ENCODE measurements around the gene ALDH7A1. TPM values are rescaled to one million over a fixed set of nuclear protein-coding genes. Genes with fewer than 3 reads are reported as not detected.

The ALDH7A1 gene
- total RNA-seq, 1 experiment from 2014 or later = 176 TPM

DNA sequence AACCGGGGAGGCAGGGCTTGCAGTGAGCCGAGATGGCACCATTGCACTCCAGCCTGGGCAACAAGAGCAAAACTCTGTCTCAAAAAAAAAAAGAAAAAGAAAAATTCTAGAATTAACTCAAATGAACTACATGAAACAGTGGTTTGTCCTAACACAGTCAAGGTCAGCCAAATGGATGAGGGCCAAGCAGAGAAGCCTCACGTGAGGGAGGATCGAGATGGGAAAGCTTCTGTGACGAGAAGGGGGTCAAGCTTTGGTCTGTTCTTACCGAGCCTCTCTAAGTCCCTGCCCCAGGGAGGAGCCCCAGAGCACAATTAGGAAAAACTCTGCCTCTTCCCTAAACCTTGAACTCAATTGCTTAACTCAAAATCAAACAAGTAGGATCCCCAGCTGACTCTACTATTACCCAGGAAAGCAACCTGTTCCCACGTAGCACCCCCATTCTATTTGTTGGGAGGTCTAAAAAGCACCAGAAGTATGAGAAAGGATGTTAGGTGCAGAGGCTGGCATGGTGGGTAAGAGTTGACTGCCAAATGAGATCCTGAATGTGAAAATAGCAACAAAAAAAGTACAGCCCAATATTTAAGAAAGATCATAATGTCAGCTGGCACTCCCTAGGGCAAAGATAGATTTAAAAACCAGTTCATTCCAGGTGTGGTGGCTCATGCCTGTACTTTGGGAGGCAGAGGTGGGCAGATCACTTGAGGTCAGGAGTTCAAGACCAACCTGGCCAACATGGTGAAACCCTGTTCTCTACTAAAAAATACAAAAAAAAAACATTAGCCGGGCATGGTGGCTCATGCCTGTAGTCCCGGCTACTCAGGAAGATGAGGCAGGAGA lies 7.2 kb downstream of the ALDH7A1 start:
- H3K4me3 Mint-ChIP-seq = no peak overlapping the region
- ATAC-seq (no peak), DNase-seq (ENCODE audit: low spot score) (no peak)
- H3K27me3 Mint-ChIP-seq (ENCODE audit: low read depth) = no peaks in the 10 kb centered on the region
- H3K36me3 Mint-ChIP-seq = peaks cover 75% of the 10 kb centered on the region
- no peak overlapping the region for H3K27ac Mint-ChIP-seq
- no peaks in the 10 kb centered on the region for H3K9me3 Mint-ChIP-seq
- TF ChIP-seq KAT7 (CRISPR knock-in tag; IDR thresholded peaks at IDR 0.05; ENCODE audit: borderline replicate concordance) (no peak), ZNF416 (CRISPR knock-in tag; IDR thresholded peaks at IDR 0.05) (no peak), JUN (CRISPR knock-in tag; IDR thresholded peaks at IDR 0.05) (no peak), ZNF138 (CRISPR knock-in tag; conservative IDR thresholded peaks at IDR 0.05) (no peak)
- TF ChIP-seq, protein P1, sequence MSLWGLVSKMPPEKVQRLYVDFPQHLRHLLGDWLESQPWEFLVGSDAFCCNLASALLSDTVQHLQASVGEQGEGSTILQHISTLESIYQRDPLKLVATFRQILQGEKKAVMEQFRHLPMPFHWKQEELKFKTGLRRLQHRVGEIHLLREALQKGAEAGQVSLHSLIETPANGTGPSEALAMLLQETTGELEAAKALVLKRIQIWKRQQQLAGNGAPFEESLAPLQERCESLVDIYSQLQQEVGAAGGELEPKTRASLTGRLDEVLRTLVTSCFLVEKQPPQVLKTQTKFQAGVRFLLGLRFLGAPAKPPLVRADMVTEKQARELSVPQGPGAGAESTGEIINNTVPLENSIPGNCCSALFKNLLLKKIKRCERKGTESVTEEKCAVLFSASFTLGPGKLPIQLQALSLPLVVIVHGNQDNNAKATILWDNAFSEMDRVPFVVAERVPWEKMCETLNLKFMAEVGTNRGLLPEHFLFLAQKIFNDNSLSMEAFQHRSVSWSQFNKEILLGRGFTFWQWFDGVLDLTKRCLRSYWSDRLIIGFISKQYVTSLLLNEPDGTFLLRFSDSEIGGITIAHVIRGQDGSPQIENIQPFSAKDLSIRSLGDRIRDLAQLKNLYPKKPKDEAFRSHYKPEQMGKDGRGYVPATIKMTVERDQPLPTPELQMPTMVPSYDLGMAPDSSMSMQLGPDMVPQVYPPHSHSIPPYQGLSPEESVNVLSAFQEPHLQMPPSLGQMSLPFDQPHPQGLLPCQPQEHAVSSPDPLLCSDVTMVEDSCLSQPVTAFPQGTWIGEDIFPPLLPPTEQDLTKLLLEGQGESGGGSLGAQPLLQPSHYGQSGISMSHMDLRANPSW (CRISPR knock-in tag; conservative IDR thresholded peaks at IDR 0.05; ENCODE audit: low read depth) = no peak
- TF ChIP-seq, protein P2, sequence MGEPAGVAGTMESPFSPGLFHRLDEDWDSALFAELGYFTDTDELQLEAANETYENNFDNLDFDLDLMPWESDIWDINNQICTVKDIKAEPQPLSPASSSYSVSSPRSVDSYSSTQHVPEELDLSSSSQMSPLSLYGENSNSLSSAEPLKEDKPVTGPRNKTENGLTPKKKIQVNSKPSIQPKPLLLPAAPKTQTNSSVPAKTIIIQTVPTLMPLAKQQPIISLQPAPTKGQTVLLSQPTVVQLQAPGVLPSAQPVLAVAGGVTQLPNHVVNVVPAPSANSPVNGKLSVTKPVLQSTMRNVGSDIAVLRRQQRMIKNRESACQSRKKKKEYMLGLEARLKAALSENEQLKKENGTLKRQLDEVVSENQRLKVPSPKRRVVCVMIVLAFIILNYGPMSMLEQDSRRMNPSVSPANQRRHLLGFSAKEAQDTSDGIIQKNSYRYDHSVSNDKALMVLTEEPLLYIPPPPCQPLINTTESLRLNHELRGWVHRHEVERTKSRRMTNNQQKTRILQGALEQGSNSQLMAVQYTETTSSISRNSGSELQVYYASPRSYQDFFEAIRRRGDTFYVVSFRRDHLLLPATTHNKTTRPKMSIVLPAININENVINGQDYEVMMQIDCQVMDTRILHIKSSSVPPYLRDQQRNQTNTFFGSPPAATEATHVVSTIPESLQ (CRISPR knock-in tag; IDR thresholded peaks at IDR 0.05) = no peak
- TF ChIP-seq, protein P3, sequence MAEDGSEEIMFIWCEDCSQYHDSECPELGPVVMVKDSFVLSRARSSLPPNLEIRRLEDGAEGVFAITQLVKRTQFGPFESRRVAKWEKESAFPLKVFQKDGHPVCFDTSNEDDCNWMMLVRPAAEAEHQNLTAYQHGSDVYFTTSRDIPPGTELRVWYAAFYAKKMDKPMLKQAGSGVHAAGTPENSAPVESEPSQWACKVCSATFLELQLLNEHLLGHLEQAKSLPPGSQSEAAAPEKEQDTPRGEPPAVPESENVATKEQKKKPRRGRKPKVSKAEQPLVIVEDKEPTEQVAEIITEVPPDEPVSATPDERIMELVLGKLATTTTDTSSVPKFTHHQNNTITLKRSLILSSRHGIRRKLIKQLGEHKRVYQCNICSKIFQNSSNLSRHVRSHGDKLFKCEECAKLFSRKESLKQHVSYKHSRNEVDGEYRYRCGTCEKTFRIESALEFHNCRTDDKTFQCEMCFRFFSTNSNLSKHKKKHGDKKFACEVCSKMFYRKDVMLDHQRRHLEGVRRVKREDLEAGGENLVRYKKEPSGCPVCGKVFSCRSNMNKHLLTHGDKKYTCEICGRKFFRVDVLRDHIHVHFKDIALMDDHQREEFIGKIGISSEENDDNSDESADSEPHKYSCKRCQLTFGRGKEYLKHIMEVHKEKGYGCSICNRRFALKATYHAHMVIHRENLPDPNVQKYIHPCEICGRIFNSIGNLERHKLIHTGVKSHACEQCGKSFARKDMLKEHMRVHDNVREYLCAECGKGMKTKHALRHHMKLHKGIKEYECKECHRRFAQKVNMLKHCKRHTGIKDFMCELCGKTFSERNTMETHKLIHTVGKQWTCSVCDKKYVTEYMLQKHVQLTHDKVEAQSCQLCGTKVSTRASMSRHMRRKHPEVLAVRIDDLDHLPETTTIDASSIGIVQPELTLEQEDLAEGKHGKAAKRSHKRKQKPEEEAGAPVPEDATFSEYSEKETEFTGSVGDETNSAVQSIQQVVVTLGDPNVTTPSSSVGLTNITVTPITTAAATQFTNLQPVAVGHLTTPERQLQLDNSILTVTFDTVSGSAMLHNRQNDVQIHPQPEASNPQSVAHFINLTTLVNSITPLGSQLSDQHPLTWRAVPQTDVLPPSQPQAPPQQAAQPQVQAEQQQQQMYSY (CRISPR knock-in tag; IDR thresholded peaks at IDR 0.05) = no peak
- ChIA-PET POLR2A (no interaction called here), CTCF (no interaction called here)
- peaks cover 17% of the 10 kb centered on the region for H3K4me1 Mint-ChIP-seq

DNA sequence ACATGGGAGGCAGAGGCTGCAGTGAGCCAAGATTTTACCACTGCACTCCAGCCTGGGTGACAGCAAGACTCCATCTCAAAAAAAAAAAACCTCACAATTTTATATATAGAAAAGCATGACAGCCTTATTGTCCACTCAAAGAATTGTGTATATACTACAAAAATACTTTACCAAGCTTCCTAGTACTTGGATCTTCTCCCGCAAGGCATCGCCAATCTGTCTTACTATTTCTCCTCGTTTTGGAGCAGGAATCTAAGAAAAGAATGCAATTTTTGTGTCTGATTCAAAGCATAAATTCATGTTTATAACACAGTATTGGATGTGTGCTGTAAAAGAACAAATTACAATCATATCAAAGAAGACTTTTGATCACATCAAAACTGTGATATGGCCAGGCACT lies 11.3 kb downstream of the ALDH7A1 start:
- Mint-ChIP-seq H3K36me3 (peaks cover 76% of the 10 kb centered on the region), H3K9me3 (no peaks in the 10 kb centered on the region)
- POLR2A ChIA-PET = no interaction called here

More for the DNA sequence above, 11.3 kb downstream of the ALDH7A1 start:
- Mint-ChIP-seq H3K4me3 (no peak overlapping the region), H3K27ac (no peak overlapping the region), H3K27me3 (ENCODE audit: low read depth) (no peaks in the 10 kb centered on the region), H3K4me1 (no peaks in the 10 kb centered on the region)
- CTCF ChIA-PET = no interaction called here
- no peak for DNase-seq (ENCODE audit: low spot score)
- ATAC-seq = no peak
- TF ChIP-seq, protein P4, sequence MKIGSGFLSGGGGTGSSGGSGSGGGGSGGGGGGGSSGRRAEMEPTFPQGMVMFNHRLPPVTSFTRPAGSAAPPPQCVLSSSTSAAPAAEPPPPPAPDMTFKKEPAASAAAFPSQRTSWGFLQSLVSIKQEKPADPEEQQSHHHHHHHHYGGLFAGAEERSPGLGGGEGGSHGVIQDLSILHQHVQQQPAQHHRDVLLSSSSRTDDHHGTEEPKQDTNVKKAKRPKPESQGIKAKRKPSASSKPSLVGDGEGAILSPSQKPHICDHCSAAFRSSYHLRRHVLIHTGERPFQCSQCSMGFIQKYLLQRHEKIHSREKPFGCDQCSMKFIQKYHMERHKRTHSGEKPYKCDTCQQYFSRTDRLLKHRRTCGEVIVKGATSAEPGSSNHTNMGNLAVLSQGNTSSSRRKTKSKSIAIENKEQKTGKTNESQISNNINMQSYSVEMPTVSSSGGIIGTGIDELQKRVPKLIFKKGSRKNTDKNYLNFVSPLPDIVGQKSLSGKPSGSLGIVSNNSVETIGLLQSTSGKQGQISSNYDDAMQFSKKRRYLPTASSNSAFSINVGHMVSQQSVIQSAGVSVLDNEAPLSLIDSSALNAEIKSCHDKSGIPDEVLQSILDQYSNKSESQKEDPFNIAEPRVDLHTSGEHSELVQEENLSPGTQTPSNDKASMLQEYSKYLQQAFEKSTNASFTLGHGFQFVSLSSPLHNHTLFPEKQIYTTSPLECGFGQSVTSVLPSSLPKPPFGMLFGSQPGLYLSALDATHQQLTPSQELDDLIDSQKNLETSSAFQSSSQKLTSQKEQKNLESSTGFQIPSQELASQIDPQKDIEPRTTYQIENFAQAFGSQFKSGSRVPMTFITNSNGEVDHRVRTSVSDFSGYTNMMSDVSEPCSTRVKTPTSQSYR (CRISPR knock-in tag; IDR thresholded peaks at IDR 0.05) = no peak
- TF ChIP-seq, protein P5, sequence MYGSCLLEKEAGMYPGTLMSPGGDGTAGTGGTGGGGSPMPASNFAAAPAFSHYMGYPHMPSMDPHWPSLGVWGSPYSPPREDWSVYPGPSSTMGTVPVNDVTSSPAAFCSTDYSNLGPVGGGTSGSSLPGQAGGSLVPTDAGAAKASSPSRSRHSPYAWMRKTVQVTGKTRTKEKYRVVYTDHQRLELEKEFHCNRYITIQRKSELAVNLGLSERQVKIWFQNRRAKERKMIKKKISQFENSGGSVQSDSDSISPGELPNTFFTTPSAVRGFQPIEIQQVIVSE (CRISPR knock-in tag; IDR thresholded peaks at IDR 0.05; ENCODE audit: borderline replicate concordance) = no peak
- TF ChIP-seq CREM (CRISPR knock-in tag; IDR thresholded peaks at IDR 0.05) = no peak
- no peak for TF ChIP-seq ZNF263 (CRISPR knock-in tag; IDR thresholded peaks at IDR 0.05; ENCODE audit: low read depth)
- TF ChIP-seq, protein P6, sequence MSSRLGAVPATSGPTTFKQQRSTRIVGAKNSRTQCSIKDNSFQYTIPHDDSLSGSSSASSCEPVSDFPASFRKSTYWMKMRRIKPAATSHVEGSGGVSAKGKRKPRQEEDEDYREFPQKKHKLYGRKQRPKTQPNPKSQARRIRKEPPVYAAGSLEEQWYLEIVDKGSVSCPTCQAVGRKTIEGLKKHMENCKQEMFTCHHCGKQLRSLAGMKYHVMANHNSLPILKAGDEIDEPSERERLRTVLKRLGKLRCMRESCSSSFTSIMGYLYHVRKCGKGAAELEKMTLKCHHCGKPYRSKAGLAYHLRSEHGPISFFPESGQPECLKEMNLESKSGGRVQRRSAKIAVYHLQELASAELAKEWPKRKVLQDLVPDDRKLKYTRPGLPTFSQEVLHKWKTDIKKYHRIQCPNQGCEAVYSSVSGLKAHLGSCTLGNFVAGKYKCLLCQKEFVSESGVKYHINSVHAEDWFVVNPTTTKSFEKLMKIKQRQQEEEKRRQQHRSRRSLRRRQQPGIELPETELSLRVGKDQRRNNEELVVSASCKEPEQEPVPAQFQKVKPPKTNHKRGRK (CRISPR knock-in tag; IDR thresholded peaks at IDR 0.05; ENCODE audit: borderline replicate concordance) = no peak

Measured in WTC11 (cell line).